Measurements from ENCODE around the gene CGNL1.
A peak's percentile ranks its signal among the peaks of the same experiment; 100 is the strongest.

CGNL1 gene

DNA sequence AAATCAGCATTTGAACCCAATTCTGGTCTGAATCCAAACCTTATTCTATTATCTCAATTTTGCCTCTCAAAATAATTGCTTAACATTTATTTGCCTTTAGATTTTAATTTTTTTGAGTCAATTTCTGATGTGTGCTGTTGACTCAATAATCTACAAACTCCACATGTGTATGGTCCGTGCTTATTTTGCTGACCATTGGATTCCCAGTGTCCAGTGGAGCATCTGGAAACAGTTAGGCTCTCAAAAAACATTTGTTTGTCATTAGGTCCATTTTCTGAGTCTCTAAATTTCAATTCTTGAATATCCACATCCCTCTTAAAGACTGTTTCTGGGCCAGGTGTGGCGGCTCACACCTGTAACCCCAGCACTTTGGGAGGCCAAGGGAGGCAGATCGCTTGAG is 196.2 kb downstream of the CGNL1 start:
- no peak for DNase-seq (ENCODE audit: low spot score)

DNA sequence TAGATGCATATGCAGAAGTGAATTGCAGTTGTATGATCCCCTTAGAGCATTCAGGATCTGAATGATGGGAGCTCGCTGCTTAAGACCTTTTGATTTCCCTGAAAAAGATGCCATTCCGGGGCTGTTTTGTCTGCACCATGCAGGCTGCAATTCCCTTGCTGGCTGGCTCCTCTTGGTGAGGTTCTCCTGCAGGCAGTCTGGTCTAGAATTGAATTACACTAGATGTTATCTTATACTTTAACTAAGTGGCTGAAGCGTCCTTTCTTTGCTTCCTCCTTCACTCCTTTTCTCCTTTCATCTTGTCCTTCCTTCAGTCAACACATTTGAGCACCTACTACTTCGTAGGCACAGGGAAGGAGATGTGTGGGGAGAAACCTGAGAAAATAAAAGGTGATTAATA is 196.8 kb downstream of the CGNL1 start:
- peak; percentile 12 for DNase-seq (ENCODE audit: low spot score)

- DNase-seq (ENCODE audit: low spot score) = peak; percentile 20
Measured at GRCh38 chr15:57575363-57575762, 199.1 kb downstream of the CGNL1 start.

- DNase-seq (ENCODE audit: low spot score) = peak; percentile 17
Measured at GRCh38 chr15:57578288-57578900, 202.1 kb downstream of the CGNL1 start.

- DNase-seq (ENCODE audit: low spot score) = peak; percentile 33
Measured at GRCh38 chr15:57580428-57580827, 204.1 kb downstream of the CGNL1 start.

- peak; percentile 12 for DNase-seq (ENCODE audit: low spot score)
Measured at GRCh38 chr15:57580866-57581265, 204.6 kb downstream of the CGNL1 start.

- DNase-seq (ENCODE audit: low spot score) = no peak
Measured at GRCh38 chr15:57582090-57582489, 205.8 kb downstream of the CGNL1 start.

DNA sequence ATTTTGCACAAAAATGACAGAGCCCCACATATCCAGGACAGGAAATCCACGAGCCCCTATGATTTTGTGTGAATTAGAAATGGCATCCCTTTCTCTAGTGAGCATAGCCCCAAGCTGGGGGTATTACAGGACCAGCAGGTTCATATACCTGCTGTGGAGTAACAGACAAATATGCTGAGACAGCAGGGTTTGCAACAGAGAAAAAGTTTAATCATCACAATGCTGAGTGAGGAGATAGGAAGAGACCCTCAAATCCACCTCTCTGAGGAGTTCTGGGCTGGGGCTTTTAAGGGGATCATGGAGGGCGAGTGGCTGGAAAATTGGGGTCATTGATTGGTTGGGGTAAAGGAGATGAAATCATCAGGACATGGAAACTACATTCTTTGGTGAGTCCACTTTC is 207.0 kb downstream of the CGNL1 start:
- no peak for DNase-seq (ENCODE audit: low spot score)

DNA sequence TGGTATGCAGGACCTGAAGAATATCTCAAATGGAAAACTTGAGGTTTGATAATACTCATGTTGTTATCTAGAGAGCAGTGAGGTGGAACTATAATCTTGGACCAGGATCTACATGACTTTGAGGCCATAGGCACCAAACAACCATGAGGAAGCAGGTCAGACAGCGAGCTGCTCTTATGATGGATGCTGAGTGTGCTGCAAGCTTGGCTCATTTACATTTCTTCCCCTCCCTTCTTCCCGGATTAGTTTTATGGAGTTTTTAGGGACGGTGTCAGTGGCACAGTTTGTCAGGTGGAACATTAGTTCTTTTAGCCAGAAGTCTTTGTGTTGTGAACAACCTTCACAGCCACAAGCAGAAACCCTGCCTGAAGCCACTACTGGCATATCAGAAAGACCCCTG is 207.4 kb downstream of the CGNL1 start:
- no peak for DNase-seq (ENCODE audit: low spot score)

- DNase-seq (ENCODE audit: low spot score) = no peak
Measured at GRCh38 chr15:57586661-57587424, 210.5 kb downstream of the CGNL1 start.

- DNase-seq (ENCODE audit: low spot score) = no peak
Measured at GRCh38 chr15:57589281-57589680, 213.0 kb downstream of the CGNL1 start.

GRCh38 chr15:57589754-57590153 is 213.4 kb downstream of the CGNL1 start:
- DNase-seq (ENCODE audit: low spot score) = no peak

GRCh38 chr15:57591237-57591821 is 215.0 kb downstream of the CGNL1 start:
- DNase-seq (ENCODE audit: low spot score) = no peak

DNA sequence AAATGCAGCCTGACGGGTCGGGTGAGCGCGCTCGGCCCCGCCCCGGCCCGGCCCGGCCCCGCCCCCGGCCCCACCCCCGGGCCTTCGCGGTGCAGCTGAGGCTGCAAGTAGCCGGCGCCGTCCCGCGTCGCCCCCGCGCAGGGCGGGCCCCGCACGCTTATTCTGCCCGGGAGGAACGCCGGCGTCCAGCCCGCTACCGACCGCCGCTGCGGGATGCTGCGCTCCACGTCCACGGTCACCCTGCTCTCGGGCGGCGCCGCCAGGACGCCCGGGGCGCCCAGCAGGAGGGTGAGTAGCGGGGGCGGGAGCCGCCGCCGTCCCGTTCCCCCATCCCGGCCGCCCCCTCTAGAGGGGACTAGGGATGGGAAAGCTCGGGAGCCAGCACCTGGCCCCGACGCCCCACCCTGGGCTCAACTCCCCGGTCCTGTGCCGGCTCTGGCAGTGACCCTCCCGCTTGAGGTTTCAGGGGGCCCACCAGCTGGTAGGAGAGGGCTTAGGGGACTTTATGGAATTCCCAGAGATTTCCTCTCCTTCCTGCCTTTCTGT is 215.6 kb downstream of the CGNL1 start, which contains the start of gene MYZAP:
Gene MYZAP, plus strand, starts transcription at position 83 of the 546 bp plus-strand sequence. Its CDS starts 131 bp downstream, at position 214.
- peak; percentile 70 for DNase-seq (ENCODE audit: low spot score)

GRCh38 chr15:57592426-57592825 is 216.1 kb downstream of the CGNL1 start:
- no peak for DNase-seq (ENCODE audit: low spot score)

GRCh38 chr15:57592836-57593420 is 216.6 kb downstream of the CGNL1 start:
- DNase-seq (ENCODE audit: low spot score) = no peak

DNA sequence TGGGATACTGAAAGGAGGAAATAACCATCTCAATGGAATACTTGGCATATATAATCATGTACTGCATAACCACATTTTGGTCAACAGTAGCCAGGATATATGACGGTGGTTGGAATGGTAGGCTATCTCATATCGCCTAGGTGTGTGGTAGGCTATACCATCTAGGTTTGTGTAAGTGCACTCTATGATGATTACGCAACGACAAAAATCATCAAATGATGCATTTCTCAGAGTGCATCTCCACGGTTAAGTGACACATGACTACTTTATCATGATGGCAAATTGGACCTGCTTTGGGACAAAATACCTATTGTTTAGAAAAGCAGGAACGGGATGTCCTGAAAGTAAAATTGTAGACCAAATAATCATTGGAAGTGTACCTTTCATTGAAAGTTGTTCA is 218.2 kb downstream of the CGNL1 start:
- no peak for DNase-seq (ENCODE audit: low spot score)

- no peak for DNase-seq (ENCODE audit: low spot score)
Measured at GRCh38 chr15:57595011-57595866, 218.9 kb downstream of the CGNL1 start.

- no peak for DNase-seq (ENCODE audit: low spot score)
Measured at GRCh38 chr15:57596301-57596855, 220.1 kb downstream of the CGNL1 start.

DNA sequence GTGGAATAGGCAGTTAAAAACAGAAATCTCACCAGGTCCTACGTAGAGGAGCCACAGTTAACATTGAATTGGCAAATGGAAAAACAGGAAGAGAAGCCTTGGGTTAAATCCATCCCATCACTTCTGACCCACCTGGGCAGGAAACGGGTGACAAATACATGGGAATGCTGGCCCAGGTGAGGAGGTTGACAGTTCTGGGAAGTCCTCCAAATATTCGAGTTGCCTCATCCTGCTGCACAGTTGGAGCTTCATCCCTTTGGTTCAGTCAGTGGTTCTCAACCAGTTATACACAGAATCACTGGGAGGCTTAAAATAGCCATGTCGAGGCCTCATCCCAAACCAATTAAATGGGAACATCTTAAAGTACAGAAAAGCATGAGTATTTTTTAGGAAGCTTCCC is 220.7 kb downstream of the CGNL1 start:
- no peak for DNase-seq (ENCODE audit: low spot score)

DNA sequence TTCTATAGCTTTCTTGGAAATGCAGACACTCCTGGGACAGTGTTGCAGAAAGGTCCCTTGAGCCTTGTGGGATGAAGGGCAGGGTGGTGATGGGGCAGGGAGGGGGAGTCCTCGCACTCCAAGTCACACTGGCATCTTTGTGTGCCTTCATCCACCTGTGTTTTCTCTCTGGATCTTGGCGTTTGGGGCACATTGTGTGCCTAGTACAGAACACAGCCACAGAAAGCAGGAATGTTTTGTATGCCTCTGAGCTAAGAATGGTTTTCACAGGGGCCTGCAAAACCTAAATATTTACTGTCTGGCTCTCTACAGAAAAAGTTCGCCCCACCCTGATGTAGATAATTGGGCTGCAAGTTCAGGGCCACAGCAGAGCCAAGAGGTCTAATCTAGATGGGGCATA is 221.1 kb downstream of the CGNL1 start:
- no peak for DNase-seq (ENCODE audit: low spot score)

All from left forelimb (tissue), 1 donor.